Left renal pelvis (tissue), 4 donors: ENCODE results near the gene RBM20. TPM values are rescaled to one million over a fixed set of nuclear protein-coding genes. Genes with fewer than 3 reads are reported as not detected.

Source experiments
- DNase-seq, 4 donors: peaks; one replicate each; pipeline ENCODE4 v3.0.0-alpha.2; 2013; ENCODE audit warnings: low read depth in 4 of 4, low spot score in 3 of 4
- polyA plus RNA-seq, 4 donors: library from polyadenylated mRNA; unstranded; fragments of 120-200 nt; gene quantifications; one replicate each; pipeline ENCODE4 v1.2.1, GENCODE V29; 2013; ENCODE audit not compliant: insufficient read length in 4 of 4

The RBM20 gene
- polyA plus RNA-seq, 4 donors: 2.1 to 7.0 (median 5.1) TPM

- no peak for DNase-seq
These were observed 159.2 kb downstream of the RBM20 start for GRCh38 chr10:110803239-110803749.

DNA sequence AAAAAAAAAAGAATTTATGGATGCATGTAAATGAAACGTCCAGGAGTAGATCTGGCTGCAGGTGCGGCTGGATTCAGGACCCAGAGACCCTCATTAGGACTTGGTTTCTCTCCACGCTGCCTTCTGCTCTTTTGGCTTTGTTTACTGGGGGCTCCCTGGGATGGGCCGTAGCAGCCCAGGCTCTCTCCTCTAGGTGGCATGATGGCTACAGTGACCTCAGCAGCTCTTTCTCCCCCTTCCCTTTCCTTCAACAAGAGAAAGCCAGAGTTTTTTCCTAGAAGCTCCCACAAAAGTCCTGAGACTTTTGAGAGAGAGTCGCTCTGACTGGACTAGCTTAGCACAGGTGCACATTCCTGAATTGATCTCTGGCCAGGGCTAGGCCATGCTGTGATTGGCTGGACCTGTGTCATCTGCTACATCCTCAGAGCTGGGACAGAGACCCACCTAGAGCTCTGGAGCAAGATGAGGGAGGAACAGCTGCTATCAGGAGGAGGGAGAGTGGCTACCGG, 159.7 kb downstream of the RBM20 start:
- no peak for DNase-seq

DNA sequence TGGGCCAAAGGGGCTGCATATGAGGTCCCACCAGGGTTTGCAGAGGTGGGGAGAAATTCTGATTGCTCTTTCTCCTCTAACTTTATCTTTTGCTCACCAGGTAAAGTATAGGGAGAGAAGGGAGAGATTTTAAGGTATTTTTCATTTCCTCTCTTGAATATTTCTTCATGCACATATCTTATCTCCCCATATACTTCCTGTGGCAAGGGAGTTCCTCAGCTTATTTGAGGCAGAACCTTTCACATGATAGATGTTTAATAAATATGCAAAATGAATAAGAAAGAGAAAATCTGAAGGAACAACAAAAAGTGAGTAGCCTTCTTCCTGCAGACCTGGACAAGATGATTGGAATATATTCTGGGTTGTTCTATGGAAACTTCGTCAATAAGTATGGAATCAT, 160.2 kb downstream of the RBM20 start:
- no peak for DNase-seq

DNA sequence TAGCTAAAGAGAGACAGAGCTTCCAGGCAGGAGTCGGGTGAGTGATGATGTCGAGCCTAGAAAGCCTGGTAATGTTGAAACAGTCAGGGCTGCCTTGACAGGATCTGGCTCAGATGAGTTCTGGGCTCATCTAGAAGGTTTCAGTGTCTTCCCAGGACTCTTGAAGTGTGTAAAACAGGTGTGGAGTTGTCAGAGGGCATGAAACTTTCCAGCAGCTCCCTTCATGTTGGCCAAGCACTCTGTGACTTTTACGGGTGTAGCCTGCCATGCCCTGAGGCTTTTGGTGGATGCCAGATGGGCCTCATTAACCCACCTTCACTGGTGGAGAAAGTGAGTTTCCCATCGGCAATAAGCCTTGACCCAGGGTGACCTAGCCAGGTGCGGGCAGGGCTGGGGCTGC, 161.2 kb downstream of the RBM20 start:
- no peak for DNase-seq

DNA sequence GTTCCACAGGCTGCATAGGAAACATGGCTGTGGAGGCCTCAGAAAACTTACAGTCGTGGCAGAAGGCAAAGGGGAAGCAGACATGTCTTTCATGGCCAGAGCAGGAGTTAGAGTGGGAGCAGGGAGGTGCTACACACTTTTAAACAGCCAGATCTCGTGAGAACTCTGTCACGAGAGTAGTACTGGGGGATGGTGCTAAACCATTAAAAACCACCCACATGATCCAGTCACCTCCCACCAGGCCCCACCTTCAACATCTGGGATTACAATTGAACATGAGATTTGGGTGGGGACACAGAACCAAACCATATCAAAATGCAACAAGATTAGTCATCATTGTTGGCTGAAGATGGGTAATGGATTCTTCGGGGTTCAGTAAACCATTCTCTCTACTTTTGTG, 162.2 kb downstream of the RBM20 start:
- DNase-seq: no peak

DNA sequence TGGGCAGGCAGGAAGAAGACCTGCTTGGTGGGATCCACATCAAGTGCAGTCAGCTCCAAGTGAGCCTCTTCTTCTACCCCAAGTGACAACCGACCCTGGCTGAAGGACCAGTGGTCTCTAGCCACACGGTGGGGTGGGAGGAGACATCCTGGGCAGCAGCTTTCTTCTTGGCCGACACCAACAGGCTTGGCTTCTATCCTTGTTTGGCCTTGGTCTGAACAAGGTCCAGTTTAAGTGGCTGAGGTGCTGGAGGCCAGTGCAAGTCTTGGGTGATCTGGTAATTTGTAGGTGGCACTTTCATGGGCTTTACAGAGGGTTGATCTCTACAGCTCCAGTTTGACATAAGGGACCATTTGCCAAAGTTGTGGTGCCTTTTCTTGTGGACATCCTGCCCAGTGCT, 164.0 kb downstream of the RBM20 start:
- DNase-seq: no peak

DNA sequence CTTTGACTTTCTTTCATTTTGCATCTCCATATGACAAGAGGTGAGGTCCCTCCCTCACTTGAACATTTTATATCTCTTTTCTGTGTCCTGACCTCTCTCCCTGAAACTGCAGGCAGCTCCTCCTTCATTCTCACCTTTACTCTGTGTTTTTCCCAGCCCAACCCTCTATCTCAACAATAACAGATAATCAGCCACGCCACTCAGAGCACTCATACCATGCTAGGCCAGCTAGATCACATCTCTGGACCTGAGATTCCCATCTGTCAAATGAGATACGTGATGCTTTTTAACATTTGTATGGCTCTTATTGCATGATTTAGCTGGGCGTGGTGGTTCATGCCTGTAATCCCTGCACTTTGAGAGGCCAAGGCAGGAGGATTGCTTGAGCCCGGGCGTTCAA, 164.5 kb downstream of the RBM20 start:
- DNase-seq: no peak

DNA sequence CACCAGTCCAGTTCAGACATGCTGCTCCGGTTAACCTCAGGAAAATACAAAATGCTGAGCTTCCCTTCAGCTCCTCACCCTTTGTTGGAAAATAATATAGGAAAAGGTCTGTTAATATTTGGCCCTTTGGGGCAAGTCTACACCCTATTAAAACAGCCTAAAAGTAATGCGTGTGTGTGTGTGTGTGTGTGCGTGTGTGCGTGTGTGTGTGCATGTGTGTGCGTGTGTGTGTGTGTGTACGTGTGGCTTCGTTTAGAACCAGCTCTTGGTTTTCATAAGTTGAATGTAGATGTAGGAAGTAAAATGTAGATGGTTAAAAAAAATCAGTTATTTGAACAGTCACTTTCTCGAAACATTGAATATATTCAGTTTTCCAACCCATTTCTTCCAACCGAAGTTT, 166.5 kb downstream of the RBM20 start:
- DNase-seq: no peak

- no peak for DNase-seq
These were observed 167.8 kb downstream of the RBM20 start for GRCh38 chr10:110811791-110812581.

DNA sequence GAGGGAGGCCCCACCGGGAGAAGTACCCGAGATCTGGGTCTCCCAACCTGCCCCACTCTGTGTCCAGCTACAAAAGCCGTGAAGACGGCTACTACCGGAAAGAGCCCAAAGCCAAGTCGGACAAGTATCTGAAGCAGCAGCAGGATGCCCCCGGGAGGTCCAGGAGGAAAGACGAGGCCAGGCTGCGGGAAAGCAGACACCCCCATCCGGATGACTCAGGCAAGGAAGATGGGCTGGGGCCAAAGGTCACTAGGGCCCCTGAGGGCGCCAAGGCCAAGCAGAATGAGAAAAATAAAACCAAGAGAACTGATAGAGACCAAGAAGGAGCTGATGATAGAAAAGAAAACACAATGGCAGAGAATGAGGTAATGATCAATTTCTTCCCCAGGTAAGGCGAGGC, 168.4 kb downstream of the RBM20 start:
- DNase-seq: no peak

DNA sequence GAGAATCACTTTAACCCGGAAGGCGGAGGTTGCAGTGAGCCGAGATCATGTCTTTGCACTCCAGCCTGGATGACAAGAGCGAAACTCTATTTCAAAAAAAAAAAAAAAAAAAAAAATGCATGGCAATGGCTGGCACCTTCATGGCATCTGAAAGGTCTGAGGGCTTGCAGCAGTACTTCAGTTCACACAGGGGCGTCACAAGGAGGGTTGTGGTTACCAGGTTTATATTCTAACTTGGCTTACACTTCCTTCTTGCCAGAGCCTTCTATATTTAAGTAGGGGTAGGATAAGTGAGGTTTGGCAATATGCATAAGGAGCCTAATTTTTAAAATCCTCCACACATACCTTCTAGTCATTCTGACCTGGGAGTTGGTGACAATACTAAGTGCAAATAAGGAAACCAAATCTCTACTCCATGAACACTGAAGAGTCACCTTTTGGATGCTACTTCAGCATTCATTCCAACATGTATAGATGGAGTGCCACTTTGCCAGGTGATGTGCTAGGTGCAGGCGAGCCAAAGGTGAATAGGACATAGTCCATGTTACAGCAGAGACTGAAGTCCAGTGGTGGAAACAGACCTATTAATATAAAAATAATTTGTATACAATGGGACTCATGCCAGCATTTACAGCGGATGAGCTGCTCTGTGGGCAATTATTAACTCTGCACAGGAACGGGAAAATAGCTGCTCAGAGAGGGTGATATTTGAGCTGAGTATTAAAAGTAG, 169.8 kb downstream of the RBM20 start:
- no peak for DNase-seq

DNA sequence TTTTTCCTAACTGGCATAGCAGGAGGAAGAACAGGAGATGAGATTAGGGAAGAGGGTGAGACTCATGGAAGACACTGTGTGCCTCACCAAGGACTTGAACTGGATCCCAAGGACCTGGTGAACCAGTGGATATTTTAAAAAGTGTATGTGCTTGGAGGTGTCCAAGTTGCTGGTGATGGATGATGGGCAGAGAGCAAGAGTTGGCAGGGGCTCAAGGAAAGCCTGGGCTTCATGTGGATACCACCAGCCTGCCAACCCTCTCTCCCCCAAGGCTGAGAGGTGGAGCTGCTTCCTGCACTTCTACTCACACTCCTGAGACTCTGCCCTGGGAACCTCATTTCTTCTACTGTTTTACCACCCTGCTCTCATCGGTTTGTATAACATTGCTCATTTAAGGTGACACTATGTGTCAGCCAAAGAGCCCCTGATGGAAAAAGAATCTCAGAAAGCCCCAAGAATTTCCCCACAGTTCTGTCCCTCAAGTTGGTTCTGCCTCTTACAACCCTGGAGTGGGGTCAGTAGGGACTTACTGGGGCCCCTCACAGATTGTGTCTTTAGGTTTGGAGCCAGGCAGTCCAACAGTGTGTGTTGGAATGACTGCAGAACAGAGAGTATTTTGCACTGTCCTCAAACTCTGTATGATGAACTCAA, 171.3 kb downstream of the RBM20 start:
- no peak for DNase-seq

GRCh38 chr10:110817614-110818013, 173.5 kb downstream of the RBM20 start:
- DNase-seq: no peak

- DNase-seq: no peak
These were observed 174.4 kb downstream of the RBM20 start for GRCh38 chr10:110818311-110819256.

DNA sequence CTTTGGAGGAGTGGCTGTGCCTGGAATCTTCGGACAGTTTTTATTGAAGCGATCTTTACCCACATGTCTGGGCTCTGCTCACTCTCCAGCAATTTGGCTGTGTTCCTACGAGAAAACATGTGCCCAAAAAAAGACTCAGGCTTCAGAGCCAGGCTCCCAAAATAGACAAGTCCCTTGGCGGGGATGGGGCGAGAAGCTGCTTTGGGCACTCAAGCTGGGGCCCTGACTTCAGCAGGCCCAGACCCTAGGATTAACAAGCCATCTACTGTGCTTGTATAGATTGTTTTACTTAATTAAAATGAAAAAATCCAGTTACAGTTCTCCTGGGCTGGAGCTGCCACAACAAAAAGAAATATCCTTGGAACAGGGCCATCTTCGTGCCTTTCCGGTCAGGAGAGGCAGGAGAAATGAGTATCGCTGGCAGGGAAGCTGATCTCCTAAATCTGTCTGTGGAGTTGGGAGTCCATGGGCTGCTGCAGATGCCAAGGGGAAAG, 176.2 kb downstream of the RBM20 start:
- DNase-seq: no peak

DNA sequence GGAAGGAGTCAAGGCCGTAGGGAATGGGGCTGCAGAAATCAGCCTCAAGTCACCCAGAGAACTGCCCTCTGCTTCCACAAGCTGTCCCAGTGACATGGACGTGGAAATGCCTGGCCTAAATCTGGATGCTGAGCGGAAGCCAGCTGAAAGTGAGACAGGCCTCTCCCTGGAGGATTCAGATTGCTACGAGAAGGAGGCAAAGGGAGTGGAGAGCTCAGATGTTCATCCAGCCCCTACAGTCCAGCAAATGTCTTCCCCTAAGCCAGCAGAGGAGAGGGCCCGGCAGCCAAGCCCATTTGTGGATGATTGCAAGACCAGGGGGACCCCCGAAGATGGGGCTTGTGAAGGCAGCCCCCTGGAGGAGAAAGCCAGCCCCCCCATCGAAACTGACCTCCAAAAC, 177.4 kb downstream of the RBM20 start:
- DNase-seq: no peak

GRCh38 chr10:110822035-110822711, 178.0 kb downstream of the RBM20 start:
- DNase-seq: no peak

GRCh38 chr10:110822712-110823311, 178.7 kb downstream of the RBM20 start:
- DNase-seq: no peak

- DNase-seq: no peak
These were observed 180.0 kb downstream of the RBM20 start for GRCh38 chr10:110824152-110824441.
